ENCODE results near the gene UNC93B1.
"Not testable (repeated sequence)": the region's sequence is repeated elsewhere in the genome, so short reads cannot be mapped to it uniquely, and the experiment has no call there.

The UNC93B1 gene

GRCh38 chr11:67997475-67997921 lies 6.4 kb downstream of the UNC93B1 start:
- TF ChIP-seq CTCF (IDR thresholded peaks at IDR 0.05) = no peak
- no peak overlapping the region for H3K27ac ChIP-seq
- DNase-seq (ENCODE audit: low spot score) = peak; percentile 71
- H3K4me3 ChIP-seq = no peak overlapping the region

- H3K4me3 ChIP-seq = no peak overlapping the region
- TF ChIP-seq CTCF (IDR thresholded peaks at IDR 0.05) = no peak
- no peak overlapping the region for H3K27ac ChIP-seq
- DNase-seq (ENCODE audit: low spot score) = peak; percentile 74
Measured at GRCh38 chr11:67996622-67997474, 7.0 kb downstream of the UNC93B1 start.

GRCh38 chr11:67996051-67996450 lies 7.8 kb downstream of the UNC93B1 start:
- no peak for DNase-seq (ENCODE audit: low spot score)
- no peak for TF ChIP-seq CTCF (IDR thresholded peaks at IDR 0.05)
- H3K4me3 ChIP-seq = no peak overlapping the region
- H3K27ac ChIP-seq = no peak overlapping the region

GRCh38 chr11:67995579-67995978 lies 8.3 kb downstream of the UNC93B1 start:
- peak; percentile 52 for DNase-seq (ENCODE audit: low spot score)

GRCh38 chr11:67995129-67995528 lies 8.8 kb downstream of the UNC93B1 start:
- DNase-seq (ENCODE audit: low spot score); H3K27ac ChIP-seq; H3K4me3 ChIP-seq: not testable (repeated sequence)

More at GRCh38 chr11:67995579-67995978, 8.3 kb downstream of the UNC93B1 start:
- not testable (repeated sequence) for H3K4me3 ChIP-seq, H3K27ac ChIP-seq

- H3K27ac ChIP-seq; DNase-seq (ENCODE audit: low spot score); H3K4me3 ChIP-seq: not testable (repeated sequence)
Measured at GRCh38 chr11:67994387-67994786, 9.5 kb downstream of the UNC93B1 start.

- not testable (repeated sequence) for H3K27ac ChIP-seq, H3K4me3 ChIP-seq
- DNase-seq (ENCODE audit: low spot score) = peak; percentile 38
- TF ChIP-seq CTCF (IDR thresholded peaks at IDR 0.05) = peak; percentile 21
Measured at GRCh38 chr11:67993821-67994220, 10.1 kb downstream of the UNC93B1 start.

- DNase-seq (ENCODE audit: low spot score); H3K27ac ChIP-seq: not testable (repeated sequence)
- peak overlapping the region; percentile 59 for H3K4me3 ChIP-seq
Measured at GRCh38 chr11:67991347-67992121, 12.4 kb downstream of the UNC93B1 start.

- DNase-seq (ENCODE audit: low spot score) = not testable (repeated sequence)
Measured at GRCh38 chr11:67990546-67991346, 13.2 kb downstream of the UNC93B1 start.

GRCh38 chr11:67985302-67985701 lies 18.6 kb downstream of the UNC93B1 start:
- DNase-seq (ENCODE audit: low spot score); H3K27ac ChIP-seq; H3K4me3 ChIP-seq: not testable (repeated sequence)

More at GRCh38 chr11:67990546-67991346, 13.2 kb downstream of the UNC93B1 start:
- H3K27ac ChIP-seq = not testable (repeated sequence)
- peak overlapping the region; percentile 59 for H3K4me3 ChIP-seq
